CD8-positive, alpha-beta memory T cell (primary cell): ENCODE results near the gene FOSL2. TPM values are rescaled to one million over a fixed set of nuclear protein-coding genes. Genes with fewer than 3 reads are reported as not detected.

ENCODE experiments used
- CTCF ChIA-PET: fragments of 350-600 bp; sonication (Branson Sonifier 250); formaldehyde crosslinking; loops from one replicate; lab custom pipeline; 2021; ENCODE audit warnings: antibody characterized with exemption; lab: Charles Lee
- POLR2A ChIA-PET: fragments of 350-600 bp; sonication (Branson Sonifier 250); formaldehyde crosslinking; loops from one replicate; lab custom pipeline; 2021; ENCODE audit warnings: antibody characterized with exemption; lab: Charles Lee
- DNase-seq, 5 donors: peaks; one replicate each; pipeline versions ENCODE4 v3.0.0 to v3.0.0-alpha.2; 2020 to 2022; ENCODE audit warnings: mixed read lengths in 1 of 5
- H3K27ac ChIP-seq: one replicate; pipeline ENCODE4 v1.7.0; 2013; ENCODE audit warnings: low read depth, mild to moderate bottlenecking, low read length, moderate library complexity
- H3K27me3 ChIP-seq: 2 replicates; pipeline ENCODE4 v1.7.0; 2013; ENCODE audit warnings: low read length, mild to moderate bottlenecking; ENCODE audit not compliant: insufficient read depth, poor library complexity, severe bottlenecking
- H3K36me3 ChIP-seq: 2 replicates; pipeline ENCODE4 v1.7.0; 2013; ENCODE audit warnings: mild to moderate bottlenecking, low read length, moderate library complexity; ENCODE audit not compliant: insufficient read depth
- H3K4me1 ChIP-seq: 2 replicates; pipeline ENCODE4 v1.7.0; 2013; ENCODE audit warnings: mild to moderate bottlenecking, low read length, moderate library complexity; ENCODE audit not compliant: insufficient read depth
- H3K4me3 ChIP-seq: 2 replicates; pipeline ENCODE4 v1.7.0; 2013; ENCODE audit warnings: mild to moderate bottlenecking, low read length
- H3K9me3 ChIP-seq: 2 replicates; pipeline ENCODE4 v1.7.0; 2013; ENCODE audit warnings: mild to moderate bottlenecking, low read length
- H3K27ac Mint-ChIP-seq, 8 donors: one replicate each; pipeline ENCODE4 v1.8.0; 2020 to 2021; ENCODE audit warnings: mixed read lengths in 8 of 8, mild to moderate bottlenecking in 6 of 8, inconsistent platforms in 3 of 8, moderate library complexity in 3 of 8
- H3K27me3 Mint-ChIP-seq, 2 donors: one replicate each; pipeline ENCODE4 v1.8.0; 2020 to 2021; ENCODE audit warnings: mixed read lengths in 2 of 2, mild to moderate bottlenecking in 1 of 2, moderate library complexity in 1 of 2
- H3K36me3 Mint-ChIP-seq, 3 donors: one replicate each; pipeline ENCODE4 v1.8.0; 2020 to 2021; ENCODE audit warnings: mixed read lengths in 3 of 3, inconsistent platforms in 1 of 3, mild to moderate bottlenecking in 1 of 3
- H3K4me1 Mint-ChIP-seq, 3 donors: one replicate each; pipeline ENCODE4 v1.8.0; 2020 to 2021; ENCODE audit warnings: mixed read lengths in 3 of 3, inconsistent platforms in 1 of 3, mild to moderate bottlenecking in 1 of 3
- H3K4me3 Mint-ChIP-seq, 7 donors: one replicate each; pipeline ENCODE4 v1.8.0; 2020 to 2021; ENCODE audit warnings: mixed read lengths in 7 of 7, mild to moderate bottlenecking in 6 of 7, moderate library complexity in 4 of 7, inconsistent platforms in 2 of 7
- H3K9me3 Mint-ChIP-seq, 5 donors: one replicate each; pipeline ENCODE4 v1.8.0; 2020 to 2022; ENCODE audit warnings: mixed read lengths in 5 of 5, mild to moderate bottlenecking in 3 of 5, moderate library complexity in 2 of 5, inconsistent platforms in 1 of 5
- polyA plus RNA-seq: library from polyadenylated mRNA; unstranded; fragments of 300-500 nt; fragmentation: Illumina TruSeq; gene quantifications from one replicate; pipeline ENCODE4 v1.2.3, GENCODE V29; 2021
- total RNA-seq, 2 experiments: library from RNA; stranded (reverse); gene quantifications; one replicate each; pipeline ENCODE4 v1.2.3, GENCODE V29; 2021

Gene FOSL2
- total and polyA plus RNA-seq, 3 experiments from 2014 or later, result 14.1 to 47.3 (median 46.2) TPM

DNA sequence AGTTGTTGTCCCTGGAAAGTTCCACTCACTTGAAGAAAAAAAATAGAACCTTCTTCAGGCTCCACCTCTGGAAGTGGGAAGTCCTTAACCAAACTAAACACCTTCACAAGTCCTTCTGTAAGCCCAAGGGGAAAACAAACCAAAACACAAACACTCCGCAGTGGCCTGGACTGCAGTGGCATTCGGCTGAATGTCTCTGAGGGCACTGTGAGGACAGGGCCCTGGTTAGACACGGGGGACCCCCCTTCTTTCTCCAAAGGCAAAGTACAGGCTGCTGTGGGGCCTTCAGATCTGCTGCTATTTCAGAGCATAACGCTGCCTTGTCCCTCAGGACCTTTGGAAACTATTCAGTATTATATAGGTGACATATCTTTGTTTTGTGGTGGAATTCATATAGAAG is 28.1 kb downstream of the FOSL2 start:
- Mint-ChIP-seq H3K27me3 (no peaks in the 10 kb centered on the region), H3K4me1 (peaks cover 44 to 50% (median 45%) of the 10 kb centered on the region in 3 donors), H3K27ac (peak overlapping the region in 7 of 8 donors; percentile 25 to 79 (median 54)), H3K36me3 (peaks cover 0 to 6% (median 0%) of the 10 kb centered on the region in 3 donors), H3K9me3 (no peaks in the 10 kb centered on the region), H3K4me3 (no peak overlapping the region)
- ChIA-PET CTCF (no interaction called here), POLR2A (no interaction called here)
- Histone ChIP-seq H3K9me3 (no peaks in the 10 kb centered on the region), H3K4me3 (no peak overlapping the region), H3K36me3 (no peaks in the 10 kb centered on the region), H3K27ac (no peak overlapping the region), H3K27me3 (no peaks in the 10 kb centered on the region), H3K4me1 (peaks cover 30% of the 10 kb centered on the region)
- no peak for DNase-seq

DNA sequence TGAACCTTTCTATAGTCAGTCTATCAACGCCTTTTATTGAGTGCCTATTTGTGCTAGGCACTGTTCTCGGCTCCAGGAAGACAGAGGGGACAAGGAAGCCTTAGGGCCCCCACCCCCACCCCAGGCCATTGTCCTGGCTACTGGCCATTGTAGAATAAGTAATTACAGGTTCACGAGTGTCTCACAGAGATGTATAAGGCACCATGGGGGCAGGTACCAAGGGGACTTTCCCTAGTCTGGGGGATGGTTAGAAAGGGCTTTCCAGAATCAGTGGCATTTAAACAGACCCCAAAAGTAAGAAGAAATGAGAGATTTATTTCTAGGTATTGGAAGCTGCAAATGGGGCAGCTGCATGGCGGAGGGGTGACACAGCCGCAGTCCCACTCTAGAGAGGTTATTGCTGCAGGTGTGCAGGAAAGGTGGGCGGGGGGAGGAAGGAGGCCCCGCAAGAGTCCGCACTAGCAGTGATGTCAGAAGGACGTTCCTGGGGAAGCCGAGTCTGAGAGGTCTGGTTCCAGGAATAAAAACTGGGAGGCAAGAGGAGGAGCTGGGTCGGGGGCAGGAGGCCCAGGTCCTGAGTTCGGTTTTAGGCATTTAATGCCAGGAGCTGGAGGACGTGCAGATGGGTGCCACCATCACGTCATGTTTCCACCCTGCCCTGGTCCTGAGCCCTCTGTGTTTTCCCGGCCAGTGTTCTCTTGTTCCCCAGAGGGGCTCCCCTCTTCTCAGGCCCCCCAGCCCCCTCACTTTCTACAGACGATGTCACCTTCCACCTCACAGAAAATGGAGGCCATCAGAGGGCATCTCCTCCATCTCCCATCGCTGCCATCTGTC is 30.5 kb downstream of the FOSL2 start:
- Histone ChIP-seq H3K4me3 (peak overlapping the region; percentile 44), H3K36me3 (no peaks in the 10 kb centered on the region), H3K4me1 (peaks cover 30% of the 10 kb centered on the region), H3K9me3 (no peaks in the 10 kb centered on the region), H3K27me3 (no peaks in the 10 kb centered on the region), H3K27ac (peak overlapping the region; percentile 38)
- peaks cover 0 to 2% (median 0%) of the 10 kb centered on the region in 3 donors for H3K36me3 Mint-ChIP-seq
- H3K4me1 Mint-ChIP-seq, result peaks cover 40 to 55% (median 51%) of the 10 kb centered on the region in 3 donors
- H3K4me3 Mint-ChIP-seq, result peak overlapping the region; percentile 47 to 87 (median 79)
- DNase-seq, result no peak
- H3K27ac Mint-ChIP-seq, result peak overlapping the region; percentile 92 to 99 (median 97)
- CTCF ChIA-PET, result interaction anchor here (0.7 to 1.9 kb wide), 4 partner anchors 21 to 719 kb away, joined by 3 to 6 read pairs (median 4); partner anchors contain the start of gene FOSL2
- H3K9me3 Mint-ChIP-seq, result no peaks in the 10 kb centered on the region
- POLR2A ChIA-PET, result interaction anchor here (1.0 to 1.6 kb wide), 2 partner anchors 13 to 30 kb away, joined by 3 to 8 read pairs; no protein-coding TSS in a partner anchor
- H3K27me3 Mint-ChIP-seq, result no peaks in the 10 kb centered on the region

DNA sequence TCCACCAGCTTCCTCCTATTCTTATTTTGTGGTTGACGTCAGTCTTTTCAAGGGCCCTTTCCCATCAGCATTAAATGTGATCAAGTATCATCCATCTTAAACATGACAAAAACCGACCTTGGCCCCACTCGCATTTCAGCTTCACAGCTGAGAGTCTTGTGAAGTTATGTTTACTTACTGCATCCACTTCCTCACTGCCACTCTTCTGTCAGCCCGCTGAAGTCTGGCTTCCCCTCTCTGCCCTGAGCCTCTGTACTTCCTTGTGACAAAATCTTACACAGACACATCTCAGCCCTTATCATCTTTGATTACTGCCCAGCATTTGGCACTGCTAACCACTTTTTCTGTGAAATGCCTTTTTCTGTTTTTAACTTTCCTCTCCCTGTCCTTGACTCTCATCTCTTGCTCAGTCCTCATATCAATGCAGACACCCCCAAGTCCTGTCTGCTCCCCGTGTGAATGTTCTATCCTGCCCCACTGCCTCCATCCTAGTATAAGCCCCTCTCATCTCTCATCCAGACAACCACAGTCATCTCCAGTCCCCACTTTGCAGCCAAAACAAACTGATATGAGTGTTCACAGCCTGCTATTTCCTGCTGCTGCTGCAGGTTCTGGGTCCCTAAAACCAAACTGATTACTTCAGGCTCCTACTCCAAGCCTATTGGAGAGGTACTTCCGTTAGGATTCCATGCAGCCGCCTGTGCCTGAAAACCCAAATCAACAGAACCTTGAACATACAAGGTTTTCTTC is 31.4 kb downstream of the FOSL2 start:
- peak overlapping the region; percentile 44 for H3K4me3 ChIP-seq
- DNase-seq, result peak in 4 of 5 donors; percentile 25 to 62 (median 58)
- H3K4me1 Mint-ChIP-seq, result peaks cover 40 to 55% (median 51%) of the 10 kb centered on the region in 3 donors
- H3K27me3 ChIP-seq, result no peaks in the 10 kb centered on the region
- H3K27ac Mint-ChIP-seq, result peak overlapping the region; percentile 92 to 99 (median 97)
- H3K9me3 ChIP-seq, result no peaks in the 10 kb centered on the region
- peak overlapping the region; percentile 35 to 87 (median 79) for H3K4me3 Mint-ChIP-seq
- H3K36me3 ChIP-seq, result no peaks in the 10 kb centered on the region
- ChIA-PET CTCF (interaction anchor here (0.7 to 1.9 kb wide), 4 partner anchors 20 to 720 kb away, joined by 3 to 6 read pairs (median 4); partner anchors contain the start of gene FOSL2), POLR2A (interaction anchor here (0.5 to 1.6 kb wide), 3 partner anchors 14 to 1091 kb away, joined by 3 to 8 read pairs (median 3); no protein-coding TSS in a partner anchor)
- H3K4me1 ChIP-seq, result peaks cover 30% of the 10 kb centered on the region
- peaks cover 0 to 2% (median 0%) of the 10 kb centered on the region in 3 donors for H3K36me3 Mint-ChIP-seq
- H3K9me3 Mint-ChIP-seq, result no peaks in the 10 kb centered on the region
- H3K27me3 Mint-ChIP-seq, result no peaks in the 10 kb centered on the region
- H3K27ac ChIP-seq, result peak overlapping the region; percentile 38

DNA sequence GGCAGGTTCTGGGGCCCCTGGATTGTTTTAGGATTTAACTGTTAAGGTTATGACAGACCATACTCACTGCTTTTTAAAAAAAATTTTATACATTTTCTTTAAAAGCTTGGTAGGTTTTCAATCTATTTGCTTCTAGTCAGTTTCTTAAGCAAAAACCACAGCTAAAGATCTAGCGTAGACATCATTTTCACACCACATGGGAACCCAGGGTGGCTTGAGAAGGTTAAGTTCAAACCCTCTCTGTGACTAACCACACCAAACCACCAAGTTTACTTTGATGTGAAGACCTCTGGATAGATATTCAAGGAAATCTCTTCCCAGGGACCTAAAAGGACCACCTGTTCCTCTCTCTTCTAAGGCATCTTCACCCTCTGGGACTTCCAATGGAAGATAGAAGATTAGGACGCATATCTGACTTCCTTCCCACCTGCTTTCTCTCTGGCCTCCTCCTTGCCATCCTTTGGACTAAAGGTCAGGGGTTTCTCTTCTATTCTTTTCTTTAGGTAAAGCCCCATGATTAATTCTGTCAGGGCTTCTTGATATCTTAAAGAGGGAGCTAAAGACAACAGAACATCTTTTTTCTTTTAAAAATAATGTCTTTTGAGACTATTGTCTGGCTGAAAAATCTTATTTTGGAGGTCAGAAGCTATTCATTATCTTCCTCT is 32.3 kb downstream of the FOSL2 start:
- POLR2A ChIA-PET, result interaction anchor here (0.6 to 1.6 kb wide), 2 partner anchors 15 to 32 kb away, joined by 3 to 8 read pairs; no protein-coding TSS in a partner anchor
- DNase-seq, result peak in 1 of 5 donors; percentile 26

DNA sequence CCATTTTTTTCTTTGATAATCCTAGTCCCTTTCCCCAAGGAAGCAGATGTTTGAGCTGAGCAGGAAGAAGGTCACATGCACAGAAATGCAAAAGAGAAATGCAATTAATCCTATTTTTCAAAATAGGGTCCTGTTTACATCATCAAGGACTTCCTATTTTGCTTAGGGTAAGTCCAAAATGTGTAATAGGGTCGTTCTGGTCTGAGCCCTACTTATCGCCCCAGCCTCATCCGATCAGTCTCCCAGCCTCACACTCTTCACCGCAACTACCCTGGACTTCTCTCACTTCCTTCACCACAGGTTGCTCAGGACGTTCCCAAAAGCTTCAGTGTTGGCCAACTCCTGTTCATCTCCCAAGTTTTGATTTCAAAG is 32.8 kb downstream of the FOSL2 start:
- no peaks in the 10 kb centered on the region for H3K9me3 ChIP-seq
- H3K36me3 ChIP-seq, result no peaks in the 10 kb centered on the region
- H3K4me1 Mint-ChIP-seq, result peaks cover 41 to 66% (median 56%) of the 10 kb centered on the region in 3 donors
- H3K4me3 ChIP-seq, result no peak overlapping the region
- H3K9me3 Mint-ChIP-seq, result no peaks in the 10 kb centered on the region
- H3K36me3 Mint-ChIP-seq, result no peaks in the 10 kb centered on the region
- peak overlapping the region in 7 of 8 donors; percentile 75 to 99 (median 97) for H3K27ac Mint-ChIP-seq
- POLR2A ChIA-PET, result interaction anchor here (0.6 kb wide), 1 partner anchor 32 kb away, joined by 3 read pairs; no protein-coding TSS in a partner anchor
- CTCF ChIA-PET, result no interaction called here
- DNase-seq, result no peak
- peak overlapping the region in 2 of 7 donors; percentile 43 to 54 for H3K4me3 Mint-ChIP-seq
- H3K4me1 ChIP-seq, result peaks cover 30% of the 10 kb centered on the region
- H3K27ac ChIP-seq, result no peak overlapping the region
- no peaks in the 10 kb centered on the region for H3K27me3 ChIP-seq
- H3K27me3 Mint-ChIP-seq, result no peaks in the 10 kb centered on the region

More for the DNA sequence above, 32.3 kb downstream of the FOSL2 start:
- Mint-ChIP-seq H3K4me3 (peak overlapping the region in 6 of 7 donors; percentile 39 to 87 (median 80)), H3K4me1 (peaks cover 38 to 60% (median 51%) of the 10 kb centered on the region in 3 donors), H3K27ac (peak overlapping the region; percentile 92 to 99 (median 97)), H3K9me3 (no peaks in the 10 kb centered on the region), H3K27me3 (no peaks in the 10 kb centered on the region), H3K36me3 (no peaks in the 10 kb centered on the region)
- no peak overlapping the region for H3K27ac ChIP-seq
- H3K27me3 ChIP-seq, result no peaks in the 10 kb centered on the region
- peaks cover 30% of the 10 kb centered on the region for H3K4me1 ChIP-seq
- H3K4me3 ChIP-seq, result no peak overlapping the region
- H3K9me3 ChIP-seq, result no peaks in the 10 kb centered on the region
- H3K36me3 ChIP-seq, result no peaks in the 10 kb centered on the region
- CTCF ChIA-PET, result no interaction called here

DNA sequence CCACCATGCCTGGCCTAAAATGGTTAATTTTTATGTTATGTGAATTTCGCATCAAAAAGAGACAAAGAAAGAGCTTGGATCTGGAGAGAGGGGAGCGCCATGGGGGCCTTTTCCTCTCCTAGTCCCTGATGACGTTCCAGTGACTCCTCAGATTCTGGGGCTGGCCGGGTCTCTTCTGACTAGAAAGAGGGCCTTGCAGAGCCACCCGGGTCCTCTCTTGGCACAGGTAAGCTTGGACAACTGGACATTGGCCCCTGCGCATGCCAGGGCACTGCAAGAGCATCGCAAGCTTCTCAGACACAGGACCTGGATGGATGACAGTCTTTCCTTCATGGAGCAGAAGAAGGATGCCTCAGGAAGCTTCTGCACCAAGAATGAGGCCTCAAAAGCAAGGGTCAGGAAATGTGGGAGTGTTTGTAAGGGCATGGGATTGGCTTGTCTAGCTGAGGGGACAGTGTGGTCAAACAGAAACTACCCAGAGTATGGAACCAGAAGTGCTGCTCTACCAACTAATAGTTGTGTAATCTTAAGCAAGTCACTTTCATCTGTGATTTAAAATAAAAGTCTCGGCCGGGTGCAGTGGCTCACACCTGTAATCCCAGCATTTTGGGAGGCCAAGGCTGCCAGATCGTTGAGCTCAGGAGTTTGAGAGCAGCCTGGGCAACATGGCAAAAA is 35.2 kb downstream of the FOSL2 start:
- ChIA-PET POLR2A (no interaction called here), CTCF (interaction anchor here (0.7 to 0.9 kb wide), 2 partner anchors 139 to 744 kb away, joined by 3 read pairs; no protein-coding TSS in a partner anchor)
- Histone ChIP-seq H3K36me3 (no peaks in the 10 kb centered on the region), H3K27me3 (no peaks in the 10 kb centered on the region), H3K4me3 (no peak overlapping the region), H3K4me1 (peaks cover 27% of the 10 kb centered on the region), H3K9me3 (no peaks in the 10 kb centered on the region), H3K27ac (no peak overlapping the region)
- H3K36me3 Mint-ChIP-seq, result no peaks in the 10 kb centered on the region
- DNase-seq, result no peak
- no peak overlapping the region for H3K4me3 Mint-ChIP-seq
- peaks cover 40 to 59% (median 58%) of the 10 kb centered on the region in 3 donors for H3K4me1 Mint-ChIP-seq
- no peaks in the 10 kb centered on the region for H3K27me3 Mint-ChIP-seq
- no peaks in the 10 kb centered on the region for H3K9me3 Mint-ChIP-seq
- peak overlapping the region in 1 of 8 donors; percentile 52 for H3K27ac Mint-ChIP-seq

DNA sequence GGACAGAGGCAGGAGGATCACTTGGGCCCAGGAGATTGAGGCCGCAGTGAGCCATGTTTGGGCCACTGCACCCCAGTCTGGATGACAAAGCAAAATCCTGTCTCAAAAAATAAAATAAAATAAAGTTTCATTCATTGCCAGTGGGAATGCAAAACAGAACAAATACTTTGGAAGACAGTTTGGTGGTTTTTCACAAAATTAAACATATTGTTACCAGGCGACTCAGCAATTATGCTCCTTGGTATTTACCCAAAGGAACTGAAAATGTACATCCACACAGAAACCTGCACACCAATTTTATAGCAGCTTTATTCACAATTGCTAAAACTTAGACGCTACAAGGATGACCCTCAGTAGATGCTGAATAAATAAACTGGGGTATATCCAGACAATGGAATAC is 35.8 kb downstream of the FOSL2 start:
- DNase-seq, result no peak
- Histone ChIP-seq H3K36me3 (no peaks in the 10 kb centered on the region), H3K4me1 (peaks cover 21% of the 10 kb centered on the region), H3K9me3 (no peaks in the 10 kb centered on the region), H3K4me3 (no peak overlapping the region), H3K27ac (no peak overlapping the region), H3K27me3 (no peaks in the 10 kb centered on the region)
- H3K4me3 Mint-ChIP-seq, result no peak overlapping the region
- no peaks in the 10 kb centered on the region for H3K9me3 Mint-ChIP-seq
- CTCF ChIA-PET, result interaction anchor here (0.7 kb wide), 2 partner anchors 50 to 138 kb away, joined by 3 read pairs; no protein-coding TSS in a partner anchor
- POLR2A ChIA-PET, result no interaction called here
- no peaks in the 10 kb centered on the region for H3K36me3 Mint-ChIP-seq
- H3K4me1 Mint-ChIP-seq, result peaks cover 34 to 53% (median 52%) of the 10 kb centered on the region in 3 donors
- no peaks in the 10 kb centered on the region for H3K27me3 Mint-ChIP-seq
- H3K27ac Mint-ChIP-seq, result no peak overlapping the region
